HG02981 (cell line): ENCODE results near the gene RXFP2.
A peak's percentile ranks its signal among the peaks of the same experiment; 100 is the strongest.

ENCODE experiments used
- ATAC-seq: cut with Tn5 transposase; IDR thresholded peaks from one replicate; pipeline ENCODE4 v1.9.1; 2021; ENCODE audit warnings: mild to moderate bottlenecking, moderate library complexity; ENCODE audit not compliant: unreplicated experiment

The RXFP2 gene, protein sequence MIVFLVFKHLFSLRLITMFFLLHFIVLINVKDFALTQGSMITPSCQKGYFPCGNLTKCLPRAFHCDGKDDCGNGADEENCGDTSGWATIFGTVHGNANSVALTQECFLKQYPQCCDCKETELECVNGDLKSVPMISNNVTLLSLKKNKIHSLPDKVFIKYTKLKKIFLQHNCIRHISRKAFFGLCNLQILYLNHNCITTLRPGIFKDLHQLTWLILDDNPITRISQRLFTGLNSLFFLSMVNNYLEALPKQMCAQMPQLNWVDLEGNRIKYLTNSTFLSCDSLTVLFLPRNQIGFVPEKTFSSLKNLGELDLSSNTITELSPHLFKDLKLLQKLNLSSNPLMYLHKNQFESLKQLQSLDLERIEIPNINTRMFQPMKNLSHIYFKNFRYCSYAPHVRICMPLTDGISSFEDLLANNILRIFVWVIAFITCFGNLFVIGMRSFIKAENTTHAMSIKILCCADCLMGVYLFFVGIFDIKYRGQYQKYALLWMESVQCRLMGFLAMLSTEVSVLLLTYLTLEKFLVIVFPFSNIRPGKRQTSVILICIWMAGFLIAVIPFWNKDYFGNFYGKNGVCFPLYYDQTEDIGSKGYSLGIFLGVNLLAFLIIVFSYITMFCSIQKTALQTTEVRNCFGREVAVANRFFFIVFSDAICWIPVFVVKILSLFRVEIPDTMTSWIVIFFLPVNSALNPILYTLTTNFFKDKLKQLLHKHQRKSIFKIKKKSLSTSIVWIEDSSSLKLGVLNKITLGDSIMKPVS

DNA sequence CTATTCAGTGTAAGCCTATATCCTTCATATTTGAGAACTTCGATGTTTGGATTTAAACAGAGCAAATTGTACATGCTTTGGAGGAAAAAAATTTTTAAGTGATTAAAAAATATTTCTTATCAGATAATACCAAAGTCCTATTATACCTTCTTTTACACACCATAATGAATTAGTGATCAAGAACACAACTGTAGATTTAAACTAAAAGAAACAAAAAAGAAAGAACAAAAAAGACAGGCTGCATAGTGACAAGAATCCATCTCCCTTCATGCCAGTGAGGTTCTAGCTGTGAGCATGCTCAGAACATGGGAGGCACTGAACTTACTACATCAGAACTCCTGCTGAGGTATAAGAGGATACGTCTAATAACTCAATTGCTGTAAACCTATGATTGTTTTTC is at the start of gene RXFP2:
Gene RXFP2, plus strand, starts transcription at position 301 of the 400 bp plus-strand sequence. Its CDS starts 87 bp downstream, at position 388.
- no peak for ATAC-seq

DNA sequence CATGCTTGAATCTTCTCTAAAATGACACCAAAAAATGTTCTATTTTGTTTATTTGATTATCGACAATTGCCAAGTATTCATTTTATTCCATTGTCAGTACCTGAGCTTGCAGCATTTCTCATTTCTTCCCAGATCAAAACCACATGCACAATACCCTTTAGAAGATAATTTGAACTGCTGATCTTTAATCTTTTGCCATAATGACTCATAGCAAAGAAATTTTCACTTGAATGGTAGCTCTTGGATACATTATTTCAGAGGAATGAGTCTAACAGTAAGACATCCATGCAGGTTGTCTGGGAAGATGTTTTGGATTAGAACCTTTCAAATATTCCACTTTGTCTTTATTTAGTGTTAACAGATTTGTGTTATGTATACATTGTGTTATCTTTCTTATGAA is 42.0 kb upstream of the RXFP2 start:
- no peak for ATAC-seq

DNA sequence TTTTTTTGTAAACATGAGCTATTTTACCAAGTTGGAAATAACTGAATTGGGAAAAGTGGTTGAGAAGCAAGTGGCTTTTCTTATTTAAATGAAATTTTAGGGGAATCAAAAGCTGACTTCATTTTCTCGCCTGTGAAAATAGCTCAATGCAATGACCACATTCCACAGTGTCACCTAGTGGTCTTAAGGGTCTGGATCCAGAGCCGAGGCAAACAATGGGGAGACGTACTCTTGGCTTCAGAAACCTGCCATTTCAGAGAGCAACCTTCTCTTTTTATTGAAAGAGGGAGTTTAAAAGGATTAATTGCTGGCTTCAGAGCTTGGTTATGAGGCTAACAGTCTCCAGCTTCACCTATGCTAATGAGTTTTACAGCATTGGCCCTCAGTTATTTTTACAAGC is 39.7 kb upstream of the RXFP2 start:
- ATAC-seq, result no peak

DNA sequence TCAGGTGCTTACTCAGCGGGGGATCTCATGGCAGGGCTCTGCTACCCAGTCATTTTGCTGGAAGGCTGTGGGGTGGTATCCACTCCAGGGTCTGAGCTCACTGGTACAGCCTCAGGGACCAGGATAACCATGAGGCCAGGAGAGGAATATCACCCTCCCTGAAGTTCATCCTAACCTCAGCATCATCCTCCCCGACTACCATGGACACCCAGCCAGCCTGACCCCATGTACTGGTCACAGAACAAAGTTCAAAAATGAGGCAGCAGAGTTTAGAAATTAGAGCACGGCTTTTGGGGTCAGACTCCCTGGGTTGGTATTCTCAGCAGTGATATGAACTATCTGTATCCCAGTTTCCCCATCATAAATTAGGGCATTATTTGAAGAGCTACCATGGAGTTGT is 35.5 kb upstream of the RXFP2 start:
- ATAC-seq, result no peak

DNA sequence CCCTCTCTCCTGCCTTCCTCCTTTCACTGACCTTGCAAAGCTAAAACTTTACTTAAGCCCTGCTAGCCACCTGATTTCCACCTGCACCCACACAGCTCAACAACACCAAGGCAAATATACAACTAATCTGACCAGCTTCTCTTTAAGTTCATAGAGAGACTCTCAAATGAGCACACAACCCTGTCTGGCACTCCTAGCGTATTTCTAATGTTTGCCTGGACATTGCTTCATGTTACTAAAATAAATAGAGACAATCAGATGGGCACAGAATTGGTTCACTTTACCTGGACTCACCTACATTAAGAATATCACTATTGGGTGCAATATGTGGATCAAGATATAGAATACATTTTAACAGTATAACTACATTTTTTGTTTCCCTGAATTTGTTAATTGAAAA is 33.2 kb upstream of the RXFP2 start:
- ATAC-seq, result no peak

DNA sequence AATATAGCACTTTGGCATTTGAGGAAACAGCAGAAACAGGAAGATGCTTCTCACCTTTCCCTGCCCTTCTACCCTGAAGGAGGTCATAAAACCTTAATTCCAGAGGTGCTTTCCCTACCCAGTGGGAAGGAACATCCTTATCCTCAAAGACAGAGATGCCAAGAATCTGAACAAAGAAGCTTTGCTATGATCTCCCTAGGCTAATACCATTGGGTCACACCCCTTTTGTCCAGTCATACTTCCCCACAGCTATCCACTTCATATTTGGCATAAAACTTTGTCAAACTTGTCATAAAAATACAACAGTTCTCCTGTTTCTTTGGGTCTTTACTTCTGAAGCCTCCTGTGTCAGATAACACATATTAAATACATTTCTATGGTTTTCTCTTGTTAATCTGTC is 21.7 kb upstream of the RXFP2 start:
- ATAC-seq, result no peak

DNA sequence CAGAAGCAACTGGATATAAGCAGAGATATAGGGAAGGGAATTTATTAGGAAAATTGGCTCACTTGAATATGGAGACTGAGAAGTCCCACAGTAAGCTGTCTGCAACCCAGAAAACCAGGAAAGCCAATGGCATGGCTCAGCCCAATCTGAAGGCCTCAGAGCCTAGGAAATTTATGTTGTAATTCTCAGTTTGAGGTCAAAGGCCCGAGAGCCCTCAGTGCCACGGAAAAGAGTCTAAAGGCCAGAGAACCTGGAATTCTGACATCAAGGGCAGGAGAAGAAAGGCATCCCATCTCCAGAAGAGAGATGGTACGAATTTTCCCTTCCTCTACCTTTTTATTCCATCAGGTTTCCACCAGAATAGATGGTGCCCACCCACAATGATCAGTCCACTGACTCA is 20.1 kb upstream of the RXFP2 start:
- no peak for ATAC-seq

DNA sequence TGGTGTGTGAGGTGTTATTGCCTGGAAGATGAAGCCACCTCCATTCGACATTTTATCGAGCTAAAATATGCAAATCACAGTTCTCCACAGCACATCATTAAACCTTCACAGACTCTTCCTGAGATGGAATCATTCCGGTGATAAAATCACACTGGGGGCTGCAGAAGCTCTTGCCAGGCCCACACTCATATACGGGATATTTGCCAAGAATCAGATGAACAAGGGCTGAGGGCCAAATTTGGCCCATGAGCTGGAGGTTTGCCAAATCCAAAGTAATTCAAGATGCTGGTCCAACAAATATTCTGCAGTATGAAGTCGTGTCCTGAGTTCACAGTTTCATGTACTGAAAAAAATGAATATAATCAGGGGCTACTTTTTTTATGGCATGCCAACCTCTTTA is 16.7 kb upstream of the RXFP2 start:
- ATAC-seq, result no peak

DNA sequence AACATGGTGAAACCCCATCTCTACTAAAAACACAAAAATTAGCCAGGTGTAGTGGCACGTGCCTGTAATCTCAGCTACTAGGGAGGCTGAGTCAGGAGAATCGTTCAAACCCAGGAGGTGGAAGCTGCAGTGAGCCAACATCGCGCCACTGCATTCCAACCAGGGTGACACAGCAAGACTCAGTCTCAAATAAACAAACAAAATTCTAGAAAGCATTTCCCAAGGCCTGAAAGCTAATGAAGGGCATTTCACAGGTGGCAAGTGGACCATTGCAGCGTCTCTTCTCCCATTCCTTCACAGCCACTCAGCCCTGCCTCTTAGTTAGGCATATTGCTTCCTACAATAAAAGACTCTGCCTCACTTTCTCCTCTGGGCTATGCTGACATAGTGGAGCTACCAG is 13.5 kb upstream of the RXFP2 start:
- ATAC-seq, result no peak

DNA sequence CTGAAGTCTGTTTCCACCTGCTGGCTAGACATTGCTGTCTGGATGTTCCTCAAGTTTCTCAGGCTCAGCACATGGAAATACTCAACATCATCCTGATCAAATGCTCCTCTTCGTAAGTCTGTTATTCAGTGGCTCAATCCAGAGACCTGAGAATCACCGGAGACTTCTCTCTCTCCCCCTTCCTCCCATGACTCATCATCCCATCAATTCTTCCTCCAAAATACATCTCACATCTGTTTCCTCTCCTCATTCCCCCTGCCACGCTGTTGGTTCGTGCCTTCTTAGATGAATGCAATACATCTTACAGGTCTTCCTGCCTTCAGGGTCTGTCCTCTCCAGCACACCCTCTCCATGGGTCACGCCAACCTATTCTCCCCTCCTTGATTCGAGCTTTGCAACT is 7.4 kb upstream of the RXFP2 start:
- ATAC-seq, result no peak

DNA sequence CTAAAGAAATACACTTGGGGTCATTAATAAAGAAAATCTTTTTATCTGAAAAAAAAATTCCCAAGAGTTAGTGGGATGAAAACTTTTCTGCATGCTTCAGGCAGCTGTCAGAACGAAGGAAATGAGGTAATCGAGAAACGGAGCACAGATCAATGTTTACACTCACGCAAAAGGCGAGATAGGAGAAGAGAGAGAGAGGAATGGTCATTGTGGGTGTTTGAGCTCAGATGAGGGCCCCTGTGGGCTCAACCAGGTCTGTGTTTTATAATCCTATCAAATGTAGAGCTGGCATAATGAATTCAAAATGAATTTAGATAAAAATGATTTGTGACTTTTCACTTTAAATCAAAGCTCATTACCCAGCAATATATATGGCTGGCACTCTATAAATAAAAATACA is 6.3 kb upstream of the RXFP2 start:
- no peak for ATAC-seq

DNA sequence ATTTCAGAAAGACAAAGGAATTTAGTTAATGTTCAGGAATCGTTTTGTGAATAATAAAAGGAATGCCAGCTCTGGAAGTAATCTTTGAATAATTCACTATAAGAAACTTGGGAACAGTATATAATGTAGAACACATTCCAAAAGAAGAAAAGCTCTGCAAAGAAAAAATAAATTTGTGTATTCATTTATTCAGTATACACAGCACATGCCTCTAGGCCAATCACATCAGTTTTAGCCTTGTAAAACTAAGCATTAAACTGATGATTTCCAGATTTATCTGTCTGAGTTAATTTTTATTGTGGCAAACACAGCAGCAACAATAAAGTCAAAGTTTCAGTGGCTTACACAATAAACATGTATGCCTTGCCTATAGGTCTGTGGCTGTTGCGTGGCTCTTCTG is 5.7 kb upstream of the RXFP2 start:
- ATAC-seq, result no peak

DNA sequence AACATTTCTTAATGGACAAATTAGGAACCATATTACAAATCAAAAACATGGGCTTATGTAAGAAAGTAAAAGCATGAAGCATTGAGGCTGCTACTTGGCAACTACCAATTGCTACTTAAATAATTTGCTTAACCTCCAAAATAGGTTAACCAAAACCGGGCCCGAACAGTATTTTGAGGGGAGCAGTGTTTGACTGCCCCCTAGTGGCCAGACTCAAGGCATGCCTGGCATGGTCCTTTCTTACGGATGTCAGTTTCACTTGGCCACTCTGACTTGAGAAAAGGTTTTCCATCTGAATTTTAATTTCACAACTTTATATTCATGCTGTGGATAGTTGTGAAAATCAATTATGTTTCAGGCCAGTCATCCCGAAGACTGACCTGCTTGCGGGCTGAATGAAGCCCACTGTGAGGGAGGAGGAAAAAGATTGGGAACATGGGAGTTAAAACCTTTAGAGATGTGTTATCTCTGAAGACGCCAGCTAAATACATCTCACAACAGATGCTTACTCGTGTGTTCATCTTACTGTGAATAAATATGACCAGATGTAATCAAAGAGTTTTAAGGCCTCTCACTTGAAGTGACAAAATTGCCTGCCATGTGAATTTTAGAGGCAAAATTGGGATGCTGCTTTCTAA is 2.9 kb downstream of the RXFP2 start:
- ATAC-seq, result peak; percentile 97

DNA sequence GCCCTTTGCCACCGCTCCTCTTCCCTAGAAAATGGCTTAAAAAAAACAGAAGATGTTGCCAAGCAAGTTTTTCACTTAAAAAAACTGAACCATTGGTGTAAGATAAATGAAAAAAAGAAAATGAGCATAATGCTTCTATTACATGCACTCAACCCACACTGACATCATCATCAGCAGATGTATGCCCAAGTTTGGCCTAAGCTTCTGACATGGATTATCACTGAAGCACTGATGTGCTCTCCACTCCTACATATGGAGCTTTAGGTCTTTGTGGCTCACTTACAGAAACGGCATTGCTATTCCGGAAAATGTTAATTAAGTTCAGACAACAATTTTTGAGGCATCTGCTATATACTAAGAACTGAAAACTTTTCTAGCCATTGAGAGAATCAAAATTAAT is 8.0 kb downstream of the RXFP2 start:
- ATAC-seq, result no peak

DNA sequence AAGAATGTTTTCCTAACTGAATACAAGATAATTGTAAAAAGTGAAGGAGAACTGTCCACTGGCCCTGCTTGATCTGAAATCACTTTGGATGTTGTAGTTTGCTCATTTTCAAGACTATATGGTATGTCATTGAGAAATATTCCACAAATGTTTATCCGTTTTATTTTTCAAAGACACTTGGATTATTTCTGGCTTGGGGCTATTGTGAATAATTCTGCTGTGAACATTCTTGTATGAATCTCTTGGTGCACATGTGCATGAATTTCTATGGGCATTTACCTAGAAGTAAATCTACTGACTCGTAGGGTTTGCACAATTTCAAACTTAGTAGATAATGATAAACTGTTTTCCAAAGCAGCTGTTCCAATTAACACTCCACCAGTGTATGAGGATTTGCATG is 8.6 kb downstream of the RXFP2 start:
- ATAC-seq, result no peak

DNA sequence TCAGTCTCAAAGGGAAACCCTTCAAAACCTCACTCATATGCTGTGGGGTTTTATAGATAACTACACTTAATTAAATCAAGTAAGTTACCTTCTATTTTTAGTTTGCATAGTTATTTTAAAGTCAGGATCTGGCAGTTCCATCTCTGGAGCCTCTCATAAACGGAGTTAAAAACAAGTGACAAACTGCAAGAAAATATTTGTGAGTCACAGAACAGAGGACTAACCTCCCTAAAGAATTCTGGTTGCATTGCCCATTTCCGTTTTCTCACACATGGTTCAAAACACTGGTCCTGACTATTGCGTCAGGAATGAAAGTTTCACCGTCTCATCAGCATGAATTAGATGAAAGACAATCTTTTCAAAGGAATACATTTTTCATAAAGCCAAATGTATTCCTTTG is 10.6 kb downstream of the RXFP2 start:
- ATAC-seq, result no peak

DNA sequence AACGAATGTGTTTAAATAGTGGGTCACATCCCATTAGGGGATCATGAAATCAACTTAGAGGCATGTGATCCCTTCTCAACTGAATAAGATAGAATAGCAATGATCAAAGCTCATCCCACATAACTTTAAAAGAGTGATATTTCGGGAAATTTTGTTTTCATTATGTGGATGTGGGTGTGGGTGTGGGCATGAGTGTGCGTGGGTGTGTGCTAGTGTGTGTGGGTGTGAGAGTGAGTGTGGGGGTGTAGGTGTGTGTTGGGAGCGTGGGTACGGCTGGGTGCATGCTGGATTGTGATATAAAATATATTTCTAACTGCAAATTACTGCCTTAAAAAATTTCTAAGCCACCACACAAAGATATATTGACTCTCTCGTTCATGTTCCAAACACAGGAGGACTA is 15.9 kb downstream of the RXFP2 start:
- no peak for ATAC-seq

DNA sequence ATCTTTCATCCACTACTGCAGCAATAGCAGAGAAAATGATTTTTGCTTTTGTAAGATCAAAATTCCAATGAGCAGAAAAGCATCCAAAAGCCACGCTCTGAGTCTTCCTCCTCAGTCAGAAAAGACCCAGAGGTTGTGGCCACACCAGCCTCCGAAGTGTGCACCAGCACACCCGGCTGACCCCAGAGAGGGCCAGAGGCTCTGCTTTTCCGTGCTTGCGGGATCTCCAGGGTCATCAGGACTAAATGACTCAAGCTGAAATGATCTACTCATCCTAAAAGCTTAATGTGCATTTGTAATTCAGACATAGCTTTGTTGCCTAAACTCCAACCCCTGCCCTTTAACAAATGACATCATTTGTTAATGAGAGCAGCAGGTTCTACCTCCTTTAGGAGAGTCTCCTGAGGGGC is 16.5 kb downstream of the RXFP2 start:
- ATAC-seq, result no peak

DNA sequence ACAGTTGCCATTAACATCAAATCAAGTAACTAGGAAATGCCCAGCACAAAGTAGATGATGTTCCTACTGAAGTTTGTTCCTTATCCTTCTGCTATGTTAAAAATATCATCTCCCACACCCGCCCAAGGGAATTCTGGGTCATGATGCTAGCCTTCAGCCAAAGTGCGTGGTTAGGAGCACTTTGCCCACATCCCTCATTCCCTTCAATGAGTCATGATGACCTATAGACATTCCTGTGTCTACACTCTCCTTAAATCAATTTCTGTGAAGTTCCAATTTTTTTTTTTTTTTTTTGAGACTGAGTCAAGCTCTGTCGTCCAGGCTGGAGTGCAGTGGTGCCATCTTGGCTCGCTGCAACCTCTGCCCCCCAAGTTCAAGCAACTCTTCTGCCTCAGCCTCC is 17.0 kb downstream of the RXFP2 start:
- no peak for ATAC-seq

DNA sequence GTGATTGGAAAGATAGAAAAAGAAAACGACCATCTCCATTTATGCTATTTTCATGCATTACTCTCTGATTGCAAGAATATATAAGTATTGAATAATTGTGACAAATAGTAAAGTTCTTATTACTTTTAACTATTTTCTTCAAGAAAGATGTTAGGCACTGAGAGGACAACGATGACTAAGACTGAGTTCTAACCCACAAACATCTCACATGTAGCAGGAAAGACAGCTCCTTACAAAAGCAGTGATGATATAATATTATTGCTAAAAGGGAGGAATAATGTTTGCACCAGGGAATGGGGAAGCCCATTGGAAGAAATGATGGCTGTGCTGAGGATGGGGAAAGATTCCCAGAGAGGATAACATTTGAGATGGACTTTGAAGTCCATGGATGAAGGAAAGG is 22.6 kb downstream of the RXFP2 start:
- ATAC-seq, result no peak

DNA sequence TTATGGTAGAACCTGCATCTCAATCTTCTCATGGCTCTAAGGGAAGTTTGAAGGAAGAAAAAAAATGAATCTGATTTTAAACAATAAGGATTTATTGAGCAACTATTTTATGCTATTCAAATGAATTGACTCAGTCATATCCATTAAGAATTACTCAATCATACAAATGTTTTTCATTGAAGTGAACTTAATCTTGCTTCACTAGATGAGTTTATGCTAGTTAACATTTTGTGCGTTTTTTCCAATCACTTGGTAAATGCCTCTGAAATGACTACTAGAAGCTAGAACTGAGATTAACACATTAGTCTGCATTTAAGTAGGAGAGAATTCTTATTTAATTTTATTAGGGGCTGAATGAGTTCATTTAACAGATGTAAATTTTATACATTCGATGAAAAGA is 25.2 kb downstream of the RXFP2 start:
- ATAC-seq, result no peak
